Hepatocyte (in vitro differentiated cells): ENCODE results near the gene MED17. TPM values are rescaled to one million over a fixed set of nuclear protein-coding genes. Genes with fewer than 3 reads are reported as not detected.

ENCODE experiments used
- DNase-seq: peaks from one replicate; pipeline ENCODE4 v3.0.0-alpha.2; 2016; ENCODE audit warnings: low spot score
- H2AFZ ChIP-seq: fragments of 200-600 bp; sonication (generic); 2 replicates; pipeline ENCODE4 v1.6.0; 2016; ENCODE audit warnings: antibody characterized with exemption, mild to moderate bottlenecking
- H3K27ac ChIP-seq: fragments of 200-600 bp; sonication (generic); 2 replicates; pipeline ENCODE4 v1.5.1; 2016; ENCODE audit warnings: mild to moderate bottlenecking
- H3K27me3 ChIP-seq: fragments of 200-600 bp; sonication (generic); 2 replicates; pipeline ENCODE4 v1.6.1; 2016
- H3K36me3 ChIP-seq: fragments of 200-600 bp; sonication (generic); replicated peaks from 2 replicates; pipeline ENCODE4 v1.5.1; 2016; ENCODE audit warnings: low read depth; ENCODE audit not compliant: insufficient read depth
- H3K4me1 ChIP-seq: fragments of 200-600 bp; sonication (generic); 2 replicates; pipeline ENCODE4 v1.5.1; 2016; ENCODE audit warnings: mild to moderate bottlenecking, moderate library complexity; ENCODE audit not compliant: insufficient read depth
- H3K4me2 ChIP-seq: fragments of 200-600 bp; sonication (generic); 2 replicates; pipeline ENCODE4 v1.6.0; 2016
- H3K4me3 ChIP-seq: fragments of 200-600 bp; sonication (generic); 2 replicates; pipeline ENCODE4 v1.5.1; 2016; ENCODE audit warnings: mild to moderate bottlenecking
- H3K79me2 ChIP-seq: fragments of 200-600 bp; sonication (generic); 2 replicates; pipeline ENCODE4 v1.6.0; 2017; ENCODE audit warnings: mild to moderate bottlenecking
- H3K9me2 ChIP-seq: fragments of 200-600 bp; sonication (generic); replicated peaks from 2 replicates; pipeline ENCODE4 v1.6.0; 2017; ENCODE audit warnings: mild to moderate bottlenecking; ENCODE audit not compliant: insufficient read depth
- H3K9me3 ChIP-seq: fragments of 200-600 bp; sonication (generic); 2 replicates; pipeline ENCODE4 v1.5.1; 2016; ENCODE audit warnings: low read depth, mild to moderate bottlenecking
- H4K20me1 ChIP-seq: fragments of 200-600 bp; sonication (generic); 2 replicates; pipeline ENCODE4 v1.6.0; 2016; ENCODE audit warnings: mild to moderate bottlenecking; ENCODE audit not compliant: insufficient read depth, poor library complexity, severe bottlenecking
- EZH2 ChIP-seq: fragments of 200-600 bp; sonication (generic); IDR thresholded peaks from 2 replicates; pipeline ENCODE4 v1.6.1; 2016; ENCODE audit warnings: antibody characterized with exemption, mild to moderate bottlenecking, borderline replicate concordance
- EZH2phosphoT487 ChIP-seq: fragments of 200-600 bp; sonication (generic); IDR thresholded peaks from one replicate; pipeline ENCODE4 v1.6.1; 2018; ENCODE audit warnings: antibody characterized with exemption, mild to moderate bottlenecking, low read depth, moderate library complexity; ENCODE audit not compliant: unreplicated experiment, severe bottlenecking
- WGBS: methylation state at CpG from one replicate; pipeline ENCODE4 v1.1.6; 2016; ENCODE audit warnings: low lambda C conversion rate; ENCODE audit errors: missing lambda C conversion rate; 5-methylcytosine and 5-hydroxymethylcytosine counted together
- polyA plus RNA-seq: library from polyadenylated mRNA; unstranded; fragments of >200 nt; fragmentation: Nextera tagmentation; extraction: Ambion mirVana; gene quantifications from 2 replicates; pipeline ENCODE4 v1.2.1, GENCODE V29; 2016
- total RNA-seq: library from RNA; depleted of rRNA; stranded (reverse); fragments of >200 nt; gene quantifications from 2 replicates; pipeline ENCODE4 v1.2.3, GENCODE V29; 2014
- TF ChIP-seq, protein P1 (sequence below): fragments of 200-600 bp; sonication (generic); IDR thresholded peaks from 2 replicates; pipeline ENCODE4 v1.5.1; 2016; ENCODE audit warnings: antibody characterized with exemption, mild to moderate bottlenecking; ENCODE audit not compliant: poor library complexity

Gene MED17
- total and polyA plus RNA-seq, 2 experiments from 2014 or later, result 18.3 to 33.7 TPM

- DNase-seq, result peak; percentile 21
- 54% methylated on average over 2 of the region's 2 CpGs for WGBS
- Histone ChIP-seq H3K4me1 (peaks cover 15% of the 10 kb centered on the region), H2AFZ (no peak overlapping the region), H3K27me3 (no peaks in the 10 kb centered on the region), H3K4me3 (no peak overlapping the region), H4K20me1 (no peaks in the 10 kb centered on the region), H3K79me2 (no peaks in the 10 kb centered on the region), H3K9me2 (no peaks in the 10 kb centered on the region), H3K4me2 (peak overlapping the region; percentile 17), H3K9me3 (no peaks in the 10 kb centered on the region), H3K36me3 (no peaks in the 10 kb centered on the region), H3K27ac (peak overlapping the region; percentile 46)
- no peak for TF ChIP-seq EZH2
Observed at GRCh38 chr11:93821617-93822016, 37.5 kb downstream of the MED17 start.

DNA sequence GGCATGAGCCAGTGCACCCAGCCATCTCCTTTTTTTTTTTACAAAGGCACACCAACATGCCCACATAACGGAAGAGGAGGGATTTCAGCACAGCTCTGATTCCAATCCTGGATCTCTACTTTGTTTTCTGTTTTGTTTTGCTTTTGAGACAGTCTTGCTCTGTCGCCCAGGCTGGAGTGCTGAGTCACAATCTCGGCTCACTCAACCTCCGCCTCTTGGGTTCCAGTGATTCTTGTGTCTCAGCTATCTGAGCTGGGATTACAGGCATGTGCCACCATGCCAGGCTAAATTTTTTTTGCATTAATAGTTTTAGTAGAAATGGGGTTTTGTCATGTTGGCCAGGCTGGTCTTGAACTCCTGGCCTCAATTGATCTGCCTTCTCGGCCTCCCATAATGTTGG lies 38.3 kb downstream of the MED17 start:
- Histone ChIP-seq H3K9me3 (no peaks in the 10 kb centered on the region), H3K27me3 (no peaks in the 10 kb centered on the region), H3K4me2 (no peak overlapping the region), H3K79me2 (no peaks in the 10 kb centered on the region), H3K4me1 (peaks cover 15% of the 10 kb centered on the region), H2AFZ (no peak overlapping the region), H4K20me1 (no peaks in the 10 kb centered on the region), H3K9me2 (no peaks in the 10 kb centered on the region), H3K36me3 (no peaks in the 10 kb centered on the region), H3K27ac (peak overlapping the region; percentile 19), H3K4me3 (no peak overlapping the region)
- DNase-seq, result no peak
- WGBS, result 93% methylated on average over 5 of the region's 5 CpGs
- TF ChIP-seq, protein P1, sequence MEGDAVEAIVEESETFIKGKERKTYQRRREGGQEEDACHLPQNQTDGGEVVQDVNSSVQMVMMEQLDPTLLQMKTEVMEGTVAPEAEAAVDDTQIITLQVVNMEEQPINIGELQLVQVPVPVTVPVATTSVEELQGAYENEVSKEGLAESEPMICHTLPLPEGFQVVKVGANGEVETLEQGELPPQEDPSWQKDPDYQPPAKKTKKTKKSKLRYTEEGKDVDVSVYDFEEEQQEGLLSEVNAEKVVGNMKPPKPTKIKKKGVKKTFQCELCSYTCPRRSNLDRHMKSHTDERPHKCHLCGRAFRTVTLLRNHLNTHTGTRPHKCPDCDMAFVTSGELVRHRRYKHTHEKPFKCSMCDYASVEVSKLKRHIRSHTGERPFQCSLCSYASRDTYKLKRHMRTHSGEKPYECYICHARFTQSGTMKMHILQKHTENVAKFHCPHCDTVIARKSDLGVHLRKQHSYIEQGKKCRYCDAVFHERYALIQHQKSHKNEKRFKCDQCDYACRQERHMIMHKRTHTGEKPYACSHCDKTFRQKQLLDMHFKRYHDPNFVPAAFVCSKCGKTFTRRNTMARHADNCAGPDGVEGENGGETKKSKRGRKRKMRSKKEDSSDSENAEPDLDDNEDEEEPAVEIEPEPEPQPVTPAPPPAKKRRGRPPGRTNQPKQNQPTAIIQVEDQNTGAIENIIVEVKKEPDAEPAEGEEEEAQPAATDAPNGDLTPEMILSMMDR, result no peak
- TF ChIP-seq EZH2phosphoT487 (no peak), EZH2 (no peak)

DNA sequence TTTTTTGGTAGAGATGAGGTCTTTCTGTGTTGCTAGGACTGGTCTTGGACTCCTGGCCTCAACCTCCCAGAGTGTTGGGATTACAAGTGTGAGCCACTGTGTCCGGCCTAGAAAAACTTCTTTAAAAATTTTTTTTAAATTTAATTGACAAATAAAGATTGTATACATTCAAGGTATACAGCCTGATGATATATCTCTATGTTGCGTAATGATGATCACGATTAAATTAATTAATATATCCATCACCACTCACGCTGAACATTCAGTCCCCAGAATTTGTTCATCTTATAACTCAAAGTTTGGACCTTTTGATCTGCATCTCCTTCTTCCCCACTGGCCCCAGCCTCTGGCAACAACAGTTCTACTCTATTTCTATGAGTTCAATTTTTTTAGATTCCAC lies 39.1 kb downstream of the MED17 start:
- Histone ChIP-seq H3K4me1 (peaks cover 10% of the 10 kb centered on the region), H4K20me1 (no peaks in the 10 kb centered on the region), H3K36me3 (no peaks in the 10 kb centered on the region), H3K9me3 (no peaks in the 10 kb centered on the region), H3K27me3 (no peaks in the 10 kb centered on the region), H3K79me2 (no peaks in the 10 kb centered on the region), H3K4me3 (no peak overlapping the region), H2AFZ (no peak overlapping the region), H3K27ac (no peak overlapping the region), H3K4me2 (no peak overlapping the region), H3K9me2 (no peaks in the 10 kb centered on the region)
- 94% methylated on average over 4 of the region's 4 CpGs for WGBS
- no peak for DNase-seq
- TF ChIP-seq EZH2 (no peak), EZH2phosphoT487 (no peak)
- TF ChIP-seq, protein P1, result no peak

DNA sequence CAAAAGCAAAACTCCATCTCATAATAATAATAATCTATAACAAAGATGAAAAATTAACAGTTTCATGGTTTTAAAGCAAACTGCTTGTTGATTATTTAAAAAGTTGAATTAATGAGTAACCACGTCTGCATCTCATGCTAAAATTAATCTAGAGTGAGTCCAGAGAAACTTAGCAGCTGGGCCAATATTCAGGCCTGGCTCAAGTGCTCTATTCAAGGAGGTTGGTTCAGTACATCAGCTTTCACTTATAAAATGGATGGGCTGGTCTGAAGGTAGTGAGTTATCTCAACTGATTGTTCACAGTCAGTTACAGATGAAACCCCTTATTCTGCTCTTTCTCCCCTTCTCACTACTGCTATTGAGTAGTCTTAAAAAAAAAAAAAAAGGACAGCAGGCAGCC lies 43.3 kb downstream of the MED17 start:
- no peak for DNase-seq
- H2AFZ ChIP-seq, result no peak overlapping the region
- no peaks in the 10 kb centered on the region for H4K20me1 ChIP-seq
- H3K27ac ChIP-seq, result no peak overlapping the region
- TF ChIP-seq, protein P1, result no peak
- TF ChIP-seq EZH2phosphoT487 (no peak), EZH2 (no peak)
- peaks cover 9% of the 10 kb centered on the region for H3K4me1 ChIP-seq
- no peak overlapping the region for H3K4me2 ChIP-seq
- 96% methylated on average over 1 of the region's 1 CpG for WGBS
- H3K79me2 ChIP-seq, result no peaks in the 10 kb centered on the region
- H3K9me3 ChIP-seq, result no peaks in the 10 kb centered on the region
- no peaks in the 10 kb centered on the region for H3K27me3 ChIP-seq
- H3K36me3 ChIP-seq, result no peaks in the 10 kb centered on the region
- H3K4me3 ChIP-seq, result no peak overlapping the region
- no peaks in the 10 kb centered on the region for H3K9me2 ChIP-seq
